Cardiac fibroblast (primary cell): ENCODE data around the gene CCDC184.

Experiments
- DNase-seq, 2 donors: peaks; one replicate each; pipeline versions ENCODE4 v3.0.0 to v3.0.0-alpha.2; 2010; ENCODE audit warnings: low read depth in 2 of 2
- H3K4me3 ChIP-seq, 2 donors: replicated peaks in 1 of 2; 1 replicate in 1 of 2; 2 replicates in 1 of 2; pipeline ENCODE4 v1.5.1; 2011; ENCODE audit warnings: low read depth in 2 of 2, low read length in 2 of 2, mild to moderate bottlenecking in 2 of 2, moderate library complexity in 1 of 2
- TF ChIP-seq, protein P1 (sequence below): IDR thresholded peaks from one replicate; pipeline ENCODE4 v1.5.1; 2011; ENCODE audit warnings: low read depth, mild to moderate bottlenecking, low read length, inconsistent platforms

Gene CCDC184

DNA sequence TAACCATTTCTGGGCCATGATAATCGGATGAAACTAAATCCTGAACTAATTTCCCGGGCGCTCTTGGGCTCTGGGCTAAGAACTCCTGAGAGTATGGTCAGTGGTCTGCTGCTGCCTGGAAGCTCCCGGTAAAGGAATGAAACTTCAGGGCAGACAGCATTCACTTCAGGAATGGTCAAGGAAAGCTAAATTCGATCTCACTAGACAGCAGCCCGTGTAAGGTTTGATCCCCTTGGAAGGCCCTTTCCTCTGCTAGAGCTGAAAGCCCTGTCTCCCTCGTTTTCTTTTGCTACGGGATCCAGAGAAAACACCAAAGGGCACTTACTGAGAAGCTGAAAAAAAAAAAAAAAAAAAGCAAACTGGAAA is 26.8 kb upstream of the CCDC184 start:
- DNase-seq, result no peak
- TF ChIP-seq, protein P1, sequence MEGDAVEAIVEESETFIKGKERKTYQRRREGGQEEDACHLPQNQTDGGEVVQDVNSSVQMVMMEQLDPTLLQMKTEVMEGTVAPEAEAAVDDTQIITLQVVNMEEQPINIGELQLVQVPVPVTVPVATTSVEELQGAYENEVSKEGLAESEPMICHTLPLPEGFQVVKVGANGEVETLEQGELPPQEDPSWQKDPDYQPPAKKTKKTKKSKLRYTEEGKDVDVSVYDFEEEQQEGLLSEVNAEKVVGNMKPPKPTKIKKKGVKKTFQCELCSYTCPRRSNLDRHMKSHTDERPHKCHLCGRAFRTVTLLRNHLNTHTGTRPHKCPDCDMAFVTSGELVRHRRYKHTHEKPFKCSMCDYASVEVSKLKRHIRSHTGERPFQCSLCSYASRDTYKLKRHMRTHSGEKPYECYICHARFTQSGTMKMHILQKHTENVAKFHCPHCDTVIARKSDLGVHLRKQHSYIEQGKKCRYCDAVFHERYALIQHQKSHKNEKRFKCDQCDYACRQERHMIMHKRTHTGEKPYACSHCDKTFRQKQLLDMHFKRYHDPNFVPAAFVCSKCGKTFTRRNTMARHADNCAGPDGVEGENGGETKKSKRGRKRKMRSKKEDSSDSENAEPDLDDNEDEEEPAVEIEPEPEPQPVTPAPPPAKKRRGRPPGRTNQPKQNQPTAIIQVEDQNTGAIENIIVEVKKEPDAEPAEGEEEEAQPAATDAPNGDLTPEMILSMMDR, result no peak

DNA sequence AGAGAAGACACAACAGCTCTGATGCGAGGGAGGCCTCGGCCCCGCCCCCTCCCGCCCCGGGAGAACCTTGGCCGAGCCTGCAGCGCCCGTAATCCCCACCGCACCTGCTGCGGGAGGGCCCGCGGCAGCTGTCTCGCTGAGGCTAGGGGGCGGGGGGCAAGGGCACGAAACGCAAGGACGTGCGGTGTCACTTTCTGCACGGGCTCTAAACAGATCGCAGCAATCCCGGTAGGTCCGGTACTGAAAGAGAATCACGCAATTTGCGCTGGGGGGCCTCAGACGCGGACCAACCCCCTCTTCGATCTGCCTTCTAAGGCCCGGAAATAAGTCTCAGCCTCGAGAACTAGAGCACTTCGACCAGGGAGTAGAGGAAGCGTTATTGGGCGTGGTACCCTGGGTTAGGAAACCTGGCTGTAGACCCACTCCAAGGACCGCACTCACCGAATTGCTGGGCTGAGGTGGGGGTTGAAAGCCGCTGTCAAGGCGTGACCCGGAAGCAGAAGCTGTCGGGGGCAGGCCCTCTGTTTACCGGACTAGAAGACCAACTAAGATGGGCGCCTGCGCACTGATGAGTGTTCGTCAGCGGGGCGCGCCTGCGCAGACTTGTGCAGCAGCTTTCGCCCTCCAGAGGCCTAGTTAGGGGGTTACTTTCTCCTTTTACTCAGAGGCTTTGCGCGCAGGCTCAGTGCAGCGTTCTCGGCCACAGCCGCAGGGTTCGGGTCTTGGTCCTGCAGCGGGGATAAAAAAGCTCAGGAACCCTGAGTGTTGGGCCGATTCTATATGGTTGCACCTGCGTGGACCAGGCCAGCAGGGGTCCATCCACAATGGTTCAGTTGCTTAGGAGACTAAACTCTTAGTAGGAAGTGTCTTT is 26.2 kb upstream of the CCDC184 start, which contains the start of gene ASB8:
ASB8 (minus strand) TSS at position 498 of the 871 bp plus-strand sequence. CDS start 4,019 bp downstream, outside the sequence.
- peak within 1 kb of the TSS; percentile 98 to 99 for H3K4me3 ChIP-seq
- TF ChIP-seq, protein P1, result peak; percentile 47
- DNase-seq, result peak; percentile 98 to 99

More for the DNA sequence above, 26.8 kb upstream of the CCDC184 start:
- H3K4me3 ChIP-seq, result peak overlapping the region; percentile 98 to 99

DNA sequence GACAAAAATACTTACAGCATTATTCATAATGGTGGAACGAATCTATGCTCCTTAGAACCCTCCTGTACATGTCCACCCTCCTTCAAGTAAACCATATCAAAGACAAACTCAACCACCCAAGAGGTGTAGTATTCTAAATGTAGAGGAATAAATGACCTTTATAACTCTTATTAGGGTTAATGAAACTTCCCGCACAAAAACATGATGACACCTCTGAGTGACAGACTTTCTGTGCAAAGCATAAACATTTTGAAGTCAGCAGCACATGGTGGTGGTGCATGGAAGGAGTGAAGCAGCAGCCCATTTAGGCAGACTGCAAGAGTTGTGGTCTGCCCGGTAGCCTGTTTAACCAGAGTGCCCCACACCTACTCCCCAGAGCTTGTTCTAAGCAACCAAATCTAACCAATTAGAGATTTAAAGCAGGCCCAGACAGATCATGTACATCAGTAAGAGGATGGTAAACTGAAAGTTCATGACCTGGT is 25.5 kb upstream of the CCDC184 start:
- TF ChIP-seq, protein P1, result no peak
- no peak for DNase-seq
- H3K4me3 ChIP-seq, result peak overlapping the region; percentile 98 to 99

DNA sequence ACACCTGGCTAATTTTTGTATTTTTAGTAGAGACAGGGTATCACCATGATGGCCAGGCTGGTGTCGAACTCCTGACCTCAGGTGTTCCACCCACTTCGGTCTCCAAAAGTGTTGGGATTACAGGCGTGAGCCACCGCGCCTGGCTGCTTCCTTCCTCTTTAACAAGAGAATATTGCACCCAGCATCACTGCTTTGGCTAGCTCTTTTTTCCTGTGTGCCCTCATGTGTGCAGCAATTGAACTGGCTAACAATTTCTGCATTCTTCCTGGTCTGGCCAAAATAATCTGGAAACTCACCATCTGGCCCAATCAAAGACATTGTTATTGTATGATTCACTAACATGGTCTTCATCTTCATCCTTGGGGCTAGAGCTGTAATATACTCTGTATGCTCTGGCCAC is 23.4 kb upstream of the CCDC184 start:
- TF ChIP-seq, protein P1, result no peak
- peak in 1 of 2 donors; percentile 19 for DNase-seq
- no peak overlapping the region for H3K4me3 ChIP-seq

DNA sequence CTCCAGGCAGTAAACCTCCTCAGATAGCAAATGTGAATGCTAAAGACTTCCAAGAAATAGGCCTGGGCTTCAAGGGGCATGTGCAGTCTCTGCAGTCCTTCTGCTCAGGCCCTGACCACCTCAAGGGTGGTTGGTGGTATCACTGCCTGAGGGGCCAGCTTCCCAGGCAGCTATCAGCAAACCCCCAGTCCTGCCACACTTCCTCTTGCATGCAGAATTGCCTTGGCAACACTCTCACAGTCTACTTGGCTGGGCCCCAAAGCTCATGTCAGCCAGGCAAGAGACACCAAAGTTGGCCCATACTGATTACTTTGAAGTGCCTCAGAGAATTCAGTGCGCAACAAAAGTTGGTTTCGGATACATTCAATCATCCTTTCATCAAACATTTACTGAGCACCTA is 22.6 kb upstream of the CCDC184 start:
- peak in 1 of 2 donors; percentile 70 for DNase-seq

DNA sequence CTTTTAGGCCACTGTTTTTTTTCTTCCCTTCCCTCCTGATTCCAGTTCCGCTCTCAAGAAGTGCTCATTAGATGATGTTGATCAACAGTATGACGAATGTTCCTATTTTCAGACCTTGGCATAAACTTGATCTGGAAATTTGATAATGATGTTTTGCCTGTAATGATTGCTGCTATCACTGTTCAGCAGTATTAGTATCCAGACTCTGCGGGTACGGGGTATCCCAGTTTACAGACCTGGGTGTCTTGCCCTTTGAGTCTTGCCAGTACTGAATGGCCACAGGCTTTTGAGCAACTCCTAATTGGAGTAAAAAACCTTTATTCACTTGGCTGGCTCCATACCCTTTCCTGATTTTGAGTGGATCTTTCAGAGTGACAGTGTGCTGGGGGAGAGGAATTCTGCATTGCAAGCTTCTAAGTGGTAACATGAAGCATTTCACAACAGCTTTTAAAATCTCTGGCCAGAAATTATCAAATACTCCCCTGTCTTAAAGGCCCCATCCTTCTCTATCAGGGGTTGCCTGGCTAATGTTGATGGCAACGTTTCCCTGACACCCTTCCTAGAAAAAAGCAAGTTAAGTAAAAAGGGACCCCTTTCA is 20.2 kb upstream of the CCDC184 start:
- TF ChIP-seq, protein P1, result no peak
- no peak overlapping the region for H3K4me3 ChIP-seq
- no peak for DNase-seq

More for the DNA sequence above, 22.6 kb upstream of the CCDC184 start:
- no peak overlapping the region for H3K4me3 ChIP-seq
- TF ChIP-seq, protein P1, result no peak
